ENCODE data around the gene NGRN. TPM values are rescaled to one million over a fixed set of nuclear protein-coding genes. Genes with fewer than 3 reads are reported as not detected.

The NGRN gene
- total RNA-seq, 1 donor from 2014 or later: 94.0 TPM

DNA sequence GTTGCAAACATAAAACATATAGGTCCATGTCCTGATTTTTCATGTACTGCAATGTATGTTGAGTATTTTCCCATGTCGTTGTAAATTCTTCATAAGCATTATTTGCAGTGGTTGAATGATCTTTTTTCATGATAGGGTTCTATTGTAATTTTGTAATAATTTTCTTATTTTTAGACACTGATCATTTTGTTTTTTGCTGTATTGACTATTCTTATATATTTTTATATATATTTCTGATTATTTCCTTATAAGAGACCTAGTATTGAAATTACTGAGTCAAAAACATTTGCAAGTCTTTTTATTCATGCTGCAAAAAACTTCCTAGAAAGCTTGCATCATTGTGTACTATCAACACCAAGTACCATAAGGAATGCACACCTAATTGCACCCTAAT, 55.4 kb downstream of the NGRN start:
- Mint-ChIP-seq H3K36me3 (ENCODE audit: low read depth) (no peaks in the 10 kb centered on the region), H3K9me3 (ENCODE audit: low read depth) (no peaks in the 10 kb centered on the region), H3K27ac (ENCODE audit: unreplicated experiment) (no peak overlapping the region), H3K4me3 (ENCODE audit: unreplicated experiment) (no peak overlapping the region), H3K27me3 (ENCODE audit: low read depth) (no peaks in the 10 kb centered on the region), H3K4me1 (ENCODE audit: low read depth) (peaks cover 16% of the 10 kb centered on the region)
- DNase-seq (ENCODE audit: low spot score): no peak
- TF ChIP-seq, protein P1, sequence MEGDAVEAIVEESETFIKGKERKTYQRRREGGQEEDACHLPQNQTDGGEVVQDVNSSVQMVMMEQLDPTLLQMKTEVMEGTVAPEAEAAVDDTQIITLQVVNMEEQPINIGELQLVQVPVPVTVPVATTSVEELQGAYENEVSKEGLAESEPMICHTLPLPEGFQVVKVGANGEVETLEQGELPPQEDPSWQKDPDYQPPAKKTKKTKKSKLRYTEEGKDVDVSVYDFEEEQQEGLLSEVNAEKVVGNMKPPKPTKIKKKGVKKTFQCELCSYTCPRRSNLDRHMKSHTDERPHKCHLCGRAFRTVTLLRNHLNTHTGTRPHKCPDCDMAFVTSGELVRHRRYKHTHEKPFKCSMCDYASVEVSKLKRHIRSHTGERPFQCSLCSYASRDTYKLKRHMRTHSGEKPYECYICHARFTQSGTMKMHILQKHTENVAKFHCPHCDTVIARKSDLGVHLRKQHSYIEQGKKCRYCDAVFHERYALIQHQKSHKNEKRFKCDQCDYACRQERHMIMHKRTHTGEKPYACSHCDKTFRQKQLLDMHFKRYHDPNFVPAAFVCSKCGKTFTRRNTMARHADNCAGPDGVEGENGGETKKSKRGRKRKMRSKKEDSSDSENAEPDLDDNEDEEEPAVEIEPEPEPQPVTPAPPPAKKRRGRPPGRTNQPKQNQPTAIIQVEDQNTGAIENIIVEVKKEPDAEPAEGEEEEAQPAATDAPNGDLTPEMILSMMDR (IDR thresholded peaks at IDR 0.05): no peak

Other genes starting within 250 kb of the NGRN start
- gene IDH2, start 163.2 kb upstream of the NGRN start, total RNA-seq: 115 to 126 TPM (median 125 TPM) in 3 replicates
- gene SEMA4B, start 64.3 kb upstream of the NGRN start, total RNA-seq: 6.7 to 10.5 TPM (median 9.2 TPM) in 3 replicates
- 40.2 to 42.4 TPM (median 40.9 TPM) in 3 replicates for gene CIB1, start 31.7 kb upstream of the NGRN start, total RNA-seq
- gene GDPGP1, start 31.5 kb upstream of the NGRN start, total RNA-seq: 4.8 to 5.8 TPM (median 5.5 TPM) in 3 replicates
- gene TTLL13, start 16.1 kb upstream of the NGRN start, total RNA-seq: 0.69 TPM in 1 of 3 replicates, not detected in the others
- 3.2 to 4.8 TPM (median 3.3 TPM) in 3 replicates for gene ZNF774, start 86.6 kb downstream of the NGRN start, total RNA-seq
- gene IQGAP1, start 122.6 kb downstream of the NGRN start, total RNA-seq: 206 to 214 TPM (median 209 TPM) in 3 replicates